ENCODE measurements around the gene LRP1.

- TF ChIP-seq CTCF (IDR thresholded peaks at IDR 0.05; ENCODE audit: low read depth, low read length, poor library complexity, severe bottlenecking) = no peak
- TF ChIP-seq EZH2phosphoT487 (IDR thresholded peaks at IDR 0.05; ENCODE audit: borderline replicate concordance, low read length) = no peak
Observed at GRCh38 chr12:57158665-57159064, 30.4 kb downstream of the LRP1 start.

Measured in DOHH2 (cell line).